NCI-H2227 treated with DMSO at 0.1 percent for 48 hours (cell line): ENCODE data around the gene COQ4.

Source experiments
- DNase-seq: peaks from one replicate; lab custom pipeline; 2025; lab: John Stamatoyannopoulos, UW

COQ4 gene

DNA sequence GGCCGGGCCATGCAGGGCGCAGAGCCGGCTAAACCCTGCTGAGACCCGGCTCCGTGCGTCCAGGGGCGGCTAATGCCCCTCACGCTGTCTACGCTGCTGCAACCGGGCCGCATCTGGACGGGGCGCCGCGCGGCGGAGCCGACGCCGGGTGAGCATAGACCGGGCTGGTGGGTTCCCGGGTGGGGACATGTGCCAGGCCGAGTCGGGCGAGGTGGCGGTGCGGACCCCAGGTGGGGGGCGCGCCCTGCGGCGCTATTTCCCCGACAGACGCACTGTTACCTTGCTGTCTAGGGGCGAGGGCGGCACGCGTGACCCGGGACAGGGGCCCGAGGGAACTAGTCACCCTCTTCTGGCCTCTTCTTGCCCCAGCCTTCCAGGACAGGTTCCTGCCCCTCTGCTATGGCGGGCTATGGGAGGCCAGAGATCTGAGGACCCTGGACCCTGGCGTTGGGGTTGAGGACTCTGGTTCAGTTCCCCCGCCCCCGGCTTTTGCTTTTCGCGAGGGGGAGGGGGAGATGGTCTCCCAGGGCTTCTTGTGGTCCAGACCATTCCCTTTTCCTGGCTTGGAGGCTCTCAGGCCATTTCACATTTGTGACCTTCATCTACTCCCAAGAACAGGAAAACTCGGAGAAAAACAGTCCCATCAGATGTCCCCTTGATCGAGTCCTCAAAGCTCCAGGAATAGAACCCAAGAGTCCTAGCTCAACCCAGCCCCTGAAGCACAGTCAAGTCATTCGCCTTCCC is 18.2 kb downstream of the COQ4 start:
- no peak for DNase-seq

DNA sequence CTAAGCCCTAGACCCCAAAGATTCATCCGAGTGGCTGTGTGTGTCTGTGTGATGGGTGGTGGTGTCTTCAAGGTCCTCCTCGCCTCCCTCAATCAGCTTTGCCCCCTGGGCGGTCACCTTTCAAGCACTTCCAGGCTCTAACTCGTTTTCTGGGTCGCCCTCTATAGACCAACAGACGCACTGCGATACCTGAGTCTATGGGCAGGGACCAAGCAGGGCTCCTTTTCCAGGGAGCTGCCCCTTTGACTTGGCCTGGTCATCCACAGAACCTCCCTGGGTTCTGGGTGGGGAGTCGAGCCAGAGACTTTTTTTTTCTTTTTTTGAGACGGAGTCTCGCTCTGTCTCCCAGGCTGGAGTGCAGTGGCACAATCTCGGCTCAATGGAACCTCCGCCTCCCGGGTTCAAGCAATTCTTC is 18.8 kb downstream of the COQ4 start:
- DNase-seq, result peak; percentile 12

DNA sequence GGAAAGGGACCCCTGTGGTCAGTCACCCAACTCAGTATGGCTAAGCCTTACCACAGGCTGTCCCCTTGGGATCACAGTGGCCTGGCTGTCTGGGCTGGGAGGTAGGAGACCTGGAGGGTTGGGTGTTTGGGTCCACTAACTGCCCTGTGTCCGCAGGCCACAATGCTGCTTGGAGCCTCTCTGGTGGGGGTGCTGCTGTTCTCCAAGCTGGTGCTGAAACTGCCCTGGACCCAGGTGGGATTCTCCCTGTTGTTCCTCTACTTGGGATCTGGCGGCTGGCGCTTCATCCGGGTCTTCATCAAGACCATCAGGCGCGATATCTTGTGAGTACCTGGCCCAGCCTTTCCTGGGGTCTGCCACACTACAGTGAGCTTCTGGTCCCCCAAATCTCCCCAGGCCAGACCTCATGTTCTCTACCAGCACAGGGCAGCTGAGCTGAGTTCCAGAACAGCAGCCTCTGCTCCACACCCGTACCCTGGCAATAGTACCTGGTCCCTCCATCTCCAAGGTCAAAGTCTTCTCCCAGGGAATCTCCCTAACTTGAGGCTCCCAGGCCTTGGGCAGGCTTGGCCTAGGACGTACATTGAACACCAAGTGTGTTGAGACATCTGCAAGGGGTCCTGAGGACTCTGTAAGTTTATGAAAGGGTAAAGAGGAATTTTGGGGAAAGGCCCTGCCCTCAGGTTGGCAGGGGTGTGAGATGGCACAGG is 20.5 kb downstream of the COQ4 start:
- DNase-seq, result no peak

DNA sequence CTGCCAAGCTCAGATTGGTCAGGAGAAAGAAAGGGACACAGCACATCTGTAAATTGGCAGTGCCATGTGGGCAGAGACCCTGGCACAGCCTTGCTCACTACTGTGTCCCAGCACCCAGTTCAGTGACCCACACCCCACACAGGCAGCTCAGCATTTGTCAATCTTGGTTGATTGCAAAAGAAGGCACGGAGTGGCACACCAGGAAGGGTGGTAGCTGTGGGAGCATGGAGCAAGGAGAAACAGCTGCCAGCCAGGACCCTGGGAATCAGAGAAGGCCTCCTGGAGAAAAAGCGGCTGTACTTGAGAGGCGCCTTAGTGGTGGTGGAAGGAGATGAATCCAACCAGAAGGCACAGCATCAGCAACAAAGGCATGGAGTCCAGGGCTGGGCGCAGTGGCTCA is 21.2 kb downstream of the COQ4 start:
- DNase-seq, result no peak

DNA sequence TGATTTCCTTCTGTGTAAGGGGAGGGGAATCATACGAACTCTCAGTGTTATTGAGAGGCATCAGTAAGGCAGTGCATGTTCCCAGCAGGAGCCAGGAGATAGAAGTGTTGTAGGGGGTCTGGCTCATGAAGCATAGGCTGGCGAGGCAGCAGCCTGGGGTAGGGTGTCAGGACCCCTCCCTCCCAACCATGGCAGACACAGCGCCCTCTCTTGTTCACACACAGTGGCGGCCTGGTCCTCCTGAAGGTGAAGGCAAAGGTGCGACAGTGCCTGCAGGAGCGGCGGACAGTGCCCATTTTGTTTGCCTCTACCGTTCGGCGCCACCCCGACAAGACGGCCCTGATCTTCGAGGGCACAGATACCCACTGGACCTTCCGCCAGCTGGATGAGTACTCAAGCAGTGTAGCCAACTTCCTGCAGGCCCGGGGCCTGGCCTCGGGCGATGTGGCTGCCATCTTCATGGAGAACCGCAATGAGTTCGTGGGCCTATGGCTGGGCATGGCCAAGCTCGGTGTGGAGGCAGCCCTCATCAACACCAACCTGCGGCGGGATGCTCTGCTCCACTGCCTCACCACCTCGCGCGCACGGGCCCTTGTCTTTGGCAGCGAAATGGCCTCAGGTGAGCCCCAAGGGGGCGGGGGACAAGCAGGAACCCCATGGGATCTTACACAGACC is 22.4 kb downstream of the COQ4 start:
- no peak for DNase-seq

DNA sequence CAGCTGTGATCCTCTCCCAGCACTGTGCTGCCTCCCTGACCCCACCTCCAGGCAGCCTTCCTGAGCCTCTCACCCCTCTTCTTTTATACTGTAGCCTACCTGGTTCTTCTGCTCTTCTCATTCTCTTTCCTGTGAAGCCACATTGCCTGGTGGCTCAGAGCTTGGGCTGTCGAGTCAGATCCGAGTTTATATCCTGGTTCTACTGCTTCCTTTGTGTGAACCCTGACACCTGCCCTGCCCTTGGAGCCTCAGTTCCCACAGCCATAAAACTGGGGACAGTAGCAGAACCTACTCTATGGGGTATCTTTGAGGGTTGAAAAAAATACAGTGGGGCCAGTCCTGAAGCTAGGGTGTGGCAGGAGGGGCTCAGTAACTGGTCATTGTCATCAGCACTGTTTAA is 26.5 kb downstream of the COQ4 start:
- DNase-seq, result no peak

DNA sequence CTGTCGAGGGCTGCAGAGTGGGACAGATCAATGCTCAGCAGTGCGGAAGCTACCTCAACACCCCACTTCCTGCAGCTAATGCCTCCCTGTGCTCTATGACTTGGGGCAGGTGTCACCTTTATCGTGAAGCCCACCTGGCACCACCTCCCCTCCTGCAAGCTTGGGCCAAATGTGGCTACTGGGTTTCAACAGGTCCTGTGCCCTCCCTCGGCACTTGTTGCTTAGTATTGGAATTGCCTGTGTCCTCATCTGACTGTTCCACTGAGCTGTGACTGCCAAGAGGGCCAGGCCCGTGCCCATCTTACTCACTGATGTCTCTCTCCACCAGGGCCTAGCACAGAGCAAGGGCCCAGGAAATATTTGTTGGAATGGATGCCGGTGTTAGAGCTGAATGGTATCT is 27.1 kb downstream of the COQ4 start:
- DNase-seq, result no peak

DNA sequence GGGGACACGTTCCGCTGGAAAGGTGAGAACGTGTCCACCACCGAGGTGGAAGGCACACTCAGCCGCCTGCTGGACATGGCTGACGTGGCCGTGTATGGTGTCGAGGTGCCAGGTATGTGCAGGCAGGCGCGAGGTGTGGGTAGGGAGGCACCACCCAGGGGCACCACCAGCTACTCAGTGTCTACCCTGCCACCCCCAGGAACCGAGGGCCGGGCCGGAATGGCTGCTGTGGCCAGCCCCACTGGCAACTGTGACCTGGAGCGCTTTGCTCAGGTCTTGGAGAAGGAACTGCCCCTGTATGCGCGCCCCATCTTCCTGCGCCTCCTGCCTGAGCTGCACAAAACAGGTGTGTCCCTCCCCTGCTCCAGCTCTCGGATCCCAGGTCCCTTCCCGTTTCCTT is 32.8 kb downstream of the COQ4 start:
- no peak for DNase-seq

DNA sequence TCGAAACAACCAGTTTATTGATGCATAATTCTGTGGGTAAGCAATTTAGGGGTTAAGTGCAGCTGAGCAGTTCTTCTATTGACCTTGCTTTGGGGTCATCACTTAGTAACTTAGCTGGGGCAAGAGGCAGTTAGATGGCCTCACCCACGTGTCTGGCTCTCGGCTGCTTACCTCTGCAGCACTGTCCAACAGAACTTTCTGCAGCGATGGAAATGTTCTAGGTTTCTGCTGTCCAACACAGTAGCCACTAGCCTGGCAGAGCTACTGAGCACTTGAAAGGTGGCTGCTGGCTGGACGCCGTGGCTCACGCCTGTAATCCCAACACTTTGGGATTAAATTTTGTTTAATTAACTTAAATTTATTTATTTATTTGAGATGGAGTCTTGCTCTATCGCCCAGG is 35.5 kb downstream of the COQ4 start:
- DNase-seq, result no peak

DNA sequence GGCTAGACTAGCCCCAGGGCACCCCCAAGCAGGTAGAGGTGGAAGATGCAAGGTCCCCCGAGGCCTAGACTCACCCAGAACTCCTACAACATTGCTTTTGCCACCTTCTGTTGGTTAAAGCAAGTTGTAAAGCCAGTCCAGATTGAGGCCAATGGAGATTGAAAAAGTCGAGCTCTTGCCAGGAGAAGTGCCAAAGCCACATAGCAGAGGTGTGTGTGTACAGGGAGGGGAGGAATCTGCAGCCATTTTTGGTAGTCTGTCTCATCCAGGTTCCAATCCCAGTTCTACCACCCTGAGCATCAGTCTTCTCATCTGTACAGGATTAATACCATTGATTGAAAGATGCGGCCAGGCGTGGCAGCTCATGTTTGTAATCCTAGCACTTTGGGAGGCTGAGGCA is 36.2 kb downstream of the COQ4 start:
- no peak for DNase-seq

DNA sequence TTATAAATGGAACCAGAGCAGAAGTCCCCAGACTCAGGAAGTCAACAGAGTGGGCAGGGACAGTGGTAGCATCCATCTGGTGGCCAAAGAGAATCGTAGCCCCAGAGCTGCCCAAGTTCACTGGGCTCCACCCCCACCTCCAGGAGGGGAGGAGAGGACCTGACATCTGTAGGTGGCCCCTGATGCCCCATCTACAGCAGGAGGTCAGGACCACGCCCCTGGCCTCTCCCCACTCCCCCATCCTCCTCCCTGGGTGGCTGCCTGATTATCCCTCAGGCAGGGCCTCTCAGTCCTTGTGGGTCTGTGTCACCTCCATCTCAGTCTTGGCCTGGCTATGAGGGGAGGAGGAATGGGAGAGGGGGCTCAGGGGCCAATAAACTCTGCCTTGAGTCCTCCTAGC is 38.2 kb downstream of the COQ4 start:
- DNase-seq, result no peak

DNA sequence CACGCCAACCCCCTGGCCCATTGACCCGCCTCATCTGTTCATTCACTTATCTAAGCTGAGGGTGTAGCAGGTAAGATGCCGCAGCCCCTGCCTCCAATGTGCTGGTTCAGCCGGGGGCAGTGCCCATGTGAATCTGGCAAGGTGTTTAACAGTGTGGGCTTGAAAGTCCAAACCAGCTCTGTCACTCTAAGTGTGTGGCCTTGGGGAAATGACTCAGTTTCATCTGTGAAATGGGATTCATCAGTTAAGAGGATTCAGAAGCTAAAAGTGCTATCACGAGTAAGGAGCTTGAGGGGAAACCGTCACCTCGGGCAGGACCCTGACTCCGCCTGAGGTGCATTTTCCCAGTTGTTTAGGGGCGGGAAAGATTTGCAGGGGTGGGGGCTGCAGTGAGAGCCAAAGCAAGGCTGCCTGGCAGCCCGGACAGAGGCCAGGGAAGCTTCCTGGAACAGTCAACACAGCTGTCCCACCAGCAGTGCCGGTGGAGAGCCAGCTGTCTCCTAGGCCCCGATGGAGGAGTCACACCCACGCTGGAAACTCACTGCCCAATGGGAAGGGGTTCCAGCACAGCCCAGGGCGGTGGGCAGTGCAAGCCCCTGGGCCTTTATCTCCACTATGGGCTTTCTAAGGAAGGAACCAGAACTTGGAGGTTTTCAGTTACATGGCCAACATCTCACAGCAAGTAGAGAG is 38.8 kb downstream of the COQ4 start:
- DNase-seq, result no peak

DNA sequence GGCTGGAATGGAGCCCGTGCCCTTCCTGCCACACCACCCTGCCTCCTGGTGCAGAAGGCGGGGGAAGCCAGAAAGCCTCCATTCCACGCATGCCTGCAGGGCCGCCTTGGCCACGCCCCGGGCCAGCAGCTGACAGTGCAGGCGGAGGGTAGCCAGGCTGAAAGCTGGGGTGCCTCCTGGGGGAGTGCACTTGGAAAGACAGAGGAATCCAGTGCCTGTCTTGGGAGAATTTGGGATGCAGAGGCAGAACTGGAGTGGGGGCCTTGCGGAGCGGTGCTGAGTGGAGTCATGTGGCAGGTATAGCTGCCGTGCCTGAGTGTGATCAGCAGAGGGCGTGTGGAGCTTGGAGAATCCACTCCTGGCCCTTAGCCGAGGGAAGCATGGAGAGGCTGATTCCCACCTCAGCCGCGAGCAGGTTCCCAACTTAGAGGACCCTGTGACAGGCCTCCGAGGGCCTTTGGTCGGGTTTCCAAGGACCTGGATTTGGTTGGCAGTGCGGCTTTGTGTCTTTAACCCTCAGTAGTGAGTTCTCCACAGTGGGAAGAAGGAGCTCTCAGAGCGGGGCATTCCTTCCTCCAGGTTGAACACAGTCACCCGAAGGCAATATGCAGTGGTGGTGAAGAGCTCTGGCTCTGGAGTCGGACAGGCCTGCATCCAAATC is 39.5 kb downstream of the COQ4 start:
- DNase-seq, result peak; percentile 86

DNA sequence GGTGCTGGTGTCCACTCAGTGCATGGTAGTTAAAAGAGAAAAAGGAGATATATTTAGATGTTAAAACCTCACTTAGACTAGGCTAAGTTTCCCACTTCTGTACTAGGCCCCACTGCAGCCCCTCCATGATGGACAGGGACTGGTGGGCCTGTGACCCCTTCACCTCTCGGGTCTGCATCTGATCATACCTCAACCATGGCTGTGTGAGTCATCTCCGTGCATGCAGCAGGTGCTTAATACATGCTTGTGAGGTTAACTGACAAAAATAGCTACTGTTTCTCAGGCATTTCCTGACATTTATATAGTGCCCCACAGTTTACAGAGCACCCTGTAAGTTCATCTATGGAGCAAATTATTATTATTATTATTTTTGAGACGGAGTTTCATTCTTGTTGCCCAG is 40.1 kb downstream of the COQ4 start:
- DNase-seq, result no peak

DNA sequence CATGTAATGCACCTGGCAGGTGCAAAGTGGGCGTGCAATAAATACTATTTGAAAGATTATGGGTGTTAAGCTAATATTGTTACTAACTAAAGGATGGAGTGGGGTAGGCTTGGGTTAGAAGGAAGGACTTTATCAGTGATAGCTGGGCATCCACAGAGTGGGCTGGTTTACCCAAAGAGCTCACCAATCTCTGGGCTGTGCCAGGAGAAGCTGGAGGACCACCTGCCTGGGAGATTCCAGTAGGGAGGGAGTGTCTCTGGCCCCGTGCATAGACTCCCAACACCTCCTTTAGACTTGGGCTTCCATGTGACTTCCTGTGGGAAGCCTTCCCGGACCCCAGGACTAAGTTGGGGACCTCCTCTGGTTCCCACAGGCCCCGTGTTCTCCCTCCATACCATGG is 42.9 kb downstream of the COQ4 start:
- no peak for DNase-seq

DNA sequence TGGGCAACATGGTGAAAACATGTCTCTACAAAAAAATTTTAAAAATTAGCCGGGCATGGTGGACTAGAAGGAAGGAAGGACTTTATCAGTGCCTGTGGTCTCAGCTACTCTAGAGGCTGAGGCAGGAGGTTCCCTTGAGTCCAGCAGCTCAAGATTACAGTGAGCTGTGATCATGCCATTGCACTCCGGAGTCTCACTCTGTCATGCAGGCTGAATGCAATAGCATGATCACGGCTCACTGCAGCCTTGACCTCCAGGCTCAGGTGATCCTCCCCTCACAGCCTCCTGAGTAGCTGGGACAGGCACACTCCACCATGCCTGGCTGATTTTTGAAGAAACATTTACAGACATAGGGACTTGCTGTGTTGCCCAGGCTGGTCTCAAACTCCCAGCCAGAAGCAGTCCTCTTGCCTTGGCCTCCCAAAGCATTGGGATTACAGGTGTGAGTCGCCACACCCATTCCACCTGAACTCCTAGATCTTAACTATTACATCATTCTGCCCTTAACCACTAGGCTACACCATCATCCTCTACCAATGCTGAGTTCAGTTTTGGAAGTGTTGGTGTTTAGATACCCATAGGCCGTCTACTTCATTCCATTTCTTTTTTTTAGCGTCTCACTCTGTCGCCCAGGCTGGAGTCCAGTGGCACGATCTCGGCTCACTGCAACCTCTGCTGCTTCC is 46.5 kb downstream of the COQ4 start:
- DNase-seq, result no peak

DNA sequence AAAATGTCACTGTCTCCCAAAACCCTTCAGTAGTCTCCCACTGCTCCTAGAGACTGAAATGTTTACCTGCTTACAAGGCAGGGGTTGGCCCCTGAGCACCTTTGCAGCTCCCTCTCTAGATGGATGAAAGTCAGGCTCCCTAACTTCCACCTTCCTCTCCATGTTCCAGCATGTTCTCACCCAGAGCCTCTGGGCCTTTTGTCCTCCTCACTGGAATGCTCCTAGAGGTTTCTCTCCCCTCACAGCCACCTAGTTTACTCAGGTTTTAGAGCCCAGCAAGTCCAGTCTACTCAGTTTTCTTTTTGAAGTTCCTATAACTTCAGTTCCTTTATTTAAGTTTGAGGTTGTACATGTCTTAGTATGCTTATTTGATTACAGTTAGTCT is 47.7 kb downstream of the COQ4 start:
- no peak for DNase-seq

DNA sequence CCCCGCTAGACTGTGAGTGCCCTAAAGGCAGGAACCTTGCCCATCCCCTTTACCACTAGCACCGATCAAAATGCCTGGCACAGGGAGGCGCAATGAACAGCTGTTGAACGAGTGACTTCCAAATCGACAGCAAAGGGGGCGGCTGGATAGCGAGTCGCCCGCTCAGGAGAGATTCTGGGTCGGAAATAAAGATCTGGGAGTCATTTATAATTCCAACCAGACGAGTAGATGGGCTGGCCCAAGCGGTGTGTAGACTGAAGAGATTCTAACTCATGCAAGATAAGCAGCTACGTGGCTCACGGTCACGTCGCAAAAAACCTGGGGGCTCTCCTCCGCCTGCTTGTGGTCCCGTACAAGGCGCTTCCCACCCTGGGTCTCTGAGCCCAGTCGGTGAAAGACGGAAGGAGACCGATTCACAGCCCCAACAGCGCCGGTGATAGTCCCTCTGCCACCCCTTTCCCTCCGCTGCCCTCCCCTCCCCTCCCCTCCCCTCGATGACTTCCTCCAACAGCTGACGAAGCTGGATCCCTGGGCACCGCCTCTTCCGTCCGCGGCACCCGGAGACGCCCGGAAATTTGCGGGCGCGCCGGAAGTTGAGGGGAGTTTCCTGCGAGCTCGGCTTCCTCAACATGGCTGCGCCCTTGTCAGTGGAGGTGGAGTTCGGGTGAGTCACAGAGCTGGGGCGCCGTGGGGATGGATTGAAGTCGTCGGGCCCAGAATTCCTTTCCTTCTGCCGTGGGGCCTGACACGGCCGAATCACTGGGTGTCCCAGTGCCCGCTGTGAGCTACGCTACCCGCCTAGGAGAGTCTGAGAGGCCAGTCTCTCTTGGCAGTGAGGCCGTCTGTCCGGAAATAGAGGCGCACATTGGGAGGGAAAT is 48.4 kb downstream of the COQ4 start, which contains the start of gene URM1:
URM1 (plus strand) TSS at position 623 of the 878 bp plus-strand sequence; CDS start at position 630, 7 bp downstream.
- peak; percentile 81 for DNase-seq

DNA sequence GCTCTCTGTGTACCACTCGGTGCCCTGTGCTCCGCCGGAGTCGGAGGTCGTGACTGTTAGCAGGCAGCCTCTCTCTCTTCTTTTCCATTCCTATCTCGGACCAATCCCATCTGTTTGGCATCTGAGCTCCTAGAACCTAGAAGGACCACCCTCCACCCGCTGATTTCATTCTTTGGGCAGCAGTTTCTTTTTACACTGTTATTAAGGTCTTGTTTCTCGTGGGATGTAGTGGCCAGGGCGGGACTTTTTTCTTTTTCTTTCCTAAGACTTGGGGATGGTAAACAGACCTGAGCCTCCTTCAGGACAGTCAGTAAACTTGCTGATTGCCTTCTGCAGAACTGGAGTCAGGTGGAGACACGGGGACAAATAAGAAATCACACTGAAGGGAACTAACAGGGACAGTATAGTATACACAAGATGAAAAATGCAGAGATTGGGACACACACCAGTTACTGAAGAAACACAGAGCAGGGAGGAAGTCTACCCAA is 49.0 kb downstream of the COQ4 start:
- DNase-seq, result no peak

DNA sequence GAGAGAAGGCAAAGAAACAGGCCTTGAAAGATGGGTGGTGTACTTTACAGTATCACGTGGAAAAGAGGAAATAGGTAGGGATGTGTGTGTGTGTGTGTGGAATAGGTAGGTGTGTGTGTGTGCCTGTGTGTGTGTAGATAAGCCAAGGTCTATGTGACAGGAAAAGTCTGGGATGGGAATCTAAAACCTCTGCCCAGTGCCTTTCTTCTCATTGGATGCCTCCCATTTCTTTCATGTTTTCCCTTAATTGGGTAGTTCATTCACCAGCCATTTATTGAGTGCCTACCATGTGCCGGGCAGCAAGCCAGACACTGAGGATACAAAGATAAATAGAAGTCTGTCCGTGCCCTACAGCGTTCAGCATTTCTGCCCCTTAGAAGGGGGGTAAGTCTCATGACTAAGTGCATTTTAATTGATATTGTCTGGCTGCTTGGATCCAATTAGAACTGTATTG is 49.6 kb downstream of the COQ4 start:
- no peak for DNase-seq
